AG09309 (cell line): ENCODE results near the gene LYPD8.
"Not testable (repeated sequence)": the region's sequence is repeated elsewhere in the genome, so short reads cannot be mapped to it uniquely, and the experiment has no call there.

Experiments
- DNase-seq: peaks from one replicate; pipeline ENCODE4 v3.0.0-alpha.2; 2010; ENCODE audit warnings: low read depth
- H3K4me3 ChIP-seq: 2 replicates; pipeline ENCODE4 v1.5.1; 2011; ENCODE audit warnings: mild to moderate bottlenecking, low read depth, low read length, moderate library complexity; ENCODE audit not compliant: control insufficient read depth
- CTCF ChIP-seq: IDR thresholded peaks from 2 replicates; pipeline ENCODE4 v1.5.1; 2011; ENCODE audit warnings: mild to moderate bottlenecking, low read depth, low read length, inconsistent platforms; ENCODE audit not compliant: insufficient read depth, control insufficient read depth; ENCODE audit errors: missing control alignments

LYPD8 gene

GRCh38 chr1:248755517-248755916 lies at the start of gene LYPD8:
Gene LYPD8 (minus strand): TSS chr1:248755759. CDS start chr1:248751081, 4,678 bp downstream.
- TF ChIP-seq CTCF, result no peak
- H3K4me3 ChIP-seq, result no peak within 1 kb of the TSS
- no peak for DNase-seq

GRCh38 chr1:248804771-248805681 lies 49.5 kb upstream of the LYPD8 start:
- no peak overlapping the region for H3K4me3 ChIP-seq
- DNase-seq, result no peak
- no peak for TF ChIP-seq CTCF

- not testable (repeated sequence) for H3K4me3 ChIP-seq, DNase-seq
Measured at GRCh38 chr1:248803501-248803900, 47.9 kb upstream of the LYPD8 start.

GRCh38 chr1:248802454-248802853 lies 46.9 kb upstream of the LYPD8 start:
- no peak overlapping the region for H3K4me3 ChIP-seq
- no peak for DNase-seq

GRCh38 chr1:248800459-248800858 lies 44.9 kb upstream of the LYPD8 start:
- TF ChIP-seq CTCF, result no peak

More at GRCh38 chr1:248802454-248802853, 46.9 kb upstream of the LYPD8 start:
- no peak for TF ChIP-seq CTCF

GRCh38 chr1:248798791-248799190 lies 43.2 kb upstream of the LYPD8 start:
- no peak overlapping the region for H3K4me3 ChIP-seq
- no peak for TF ChIP-seq CTCF
- DNase-seq, result no peak

More at GRCh38 chr1:248800459-248800858, 44.9 kb upstream of the LYPD8 start:
- no peak for DNase-seq
- H3K4me3 ChIP-seq, result no peak overlapping the region

GRCh38 chr1:248794663-248795062 lies 39.1 kb upstream of the LYPD8 start:
- H3K4me3 ChIP-seq, result not testable (repeated sequence)

More at GRCh38 chr1:248794663-248795062, 39.1 kb upstream of the LYPD8 start:
- DNase-seq, result not testable (repeated sequence)
